HepG2 (cell line): ENCODE data around the gene GNAZ.
A peak's percentile ranks its signal among the peaks of the same experiment; 100 is the strongest.

ENCODE experiments used
- NFE2L2 ChIP-seq: fragments of 150-350 bp; IDR thresholded peaks from 2 replicates; pipeline ENCODE4 v1.6.1; 2014; ENCODE audit warnings: low read length
- PHF8 ChIP-seq: sonication (generic); formaldehyde crosslinking; IDR thresholded peaks from 2 replicates; pipeline ENCODE4 v1.5.0; 2020; ENCODE audit warnings: missing genetic modification reagents
- ZMYM2 ChIP-seq: sonication (generic); formaldehyde crosslinking; IDR thresholded peaks from 2 replicates; pipeline ENCODE4 v1.8.0; 2022; ENCODE audit warnings: mild to moderate bottlenecking, missing genetic modification reagents

- TF ChIP-seq NFE2L2 (no peak), ZMYM2 (CRISPR knock-in tag) (peak; percentile 95), PHF8 (CRISPR knock-in tag) (peak; percentile 34; the same call in 1 of the 2 replicates)
These were observed 5.4 kb downstream of the GNAZ start for GRCh38 chr22:23075525-23076216.
